Measurements from ENCODE around the gene FAM89A. TPM values are rescaled to one million over a fixed set of nuclear protein-coding genes. Genes with fewer than 3 reads are reported as not detected.

FAM89A gene
- total and polyA plus RNA-seq, 9 of the 15 experiments (the other 6 are each of a cell fraction or from before 2014, with no cell fraction given), result 8.7 to 66.2 (median 43.3) TPM

GRCh38 chr1:231065510-231066241 lies 25.6 kb upstream of the FAM89A start (continued):
- TF ChIP-seq VEZF1 (CRISPR knock-in tag; IDR thresholded peaks at IDR 0.05), result peak; percentile 15; the same call in 1 of the 2 replicates
- no peak for TF ChIP-seq ZNF184 (CRISPR knock-in tag; IDR thresholded peaks at IDR 0.05)
- no peak for TF ChIP-seq BRD4 (IDR thresholded peaks at IDR 0.05)
- TF ChIP-seq MAZ (CRISPR knock-in tag; conservative IDR thresholded peaks at IDR 0.05 in 1 of 2, IDR thresholded peaks at IDR 0.05 in 1 of 2), result 0 out of 4 replicates have a peak, but pooled peaks of 1 of the 2 experiments have one; percentile 22
- TF ChIP-seq RCOR1 (IDR thresholded peaks at IDR 0.05; ENCODE audit: borderline replicate concordance in 1 of 2, low read depth in 2 of 2, low read length in 2 of 2), result peak in 1 of 2 experiments; percentile 93; a peak in 2 of 4 replicates
- TF ChIP-seq ZBTB7A (IDR thresholded peaks at IDR 0.05; ENCODE audit: borderline replicate concordance, control insufficient read depth, low read depth, low read length), result peak; percentile 17; the same call in 1 of the 2 replicates
- peak; percentile 94 for TF ChIP-seq TAL1 (IDR thresholded peaks at IDR 0.05)
- TF ChIP-seq TOE1 (IDR thresholded peaks at IDR 0.05; ENCODE audit: borderline replicate concordance), result no peak; the same call in 1 of the 2 replicates
- TF ChIP-seq TOE1 (CRISPR knock-in tag; IDR thresholded peaks at IDR 0.05; ENCODE audit: borderline replicate concordance, low read depth), result no peak
- TF ChIP-seq RAD21 (CRISPR knock-in tag; conservative IDR thresholded peaks at IDR 0.05 in 1 of 2, IDR thresholded peaks at IDR 0.05 in 1 of 2), result peak in 1 of 2 experiments; percentile 24; a peak in 1 of 4 replicates
- no peak for TF ChIP-seq THRB (CRISPR knock-in tag; conservative IDR thresholded peaks at IDR 0.05)
- TF ChIP-seq NONO (IDR thresholded peaks at IDR 0.05; ENCODE audit: low read depth in 2 of 2, low read length in 1 of 2), result no peak
- no peak for TF ChIP-seq ESRRB (CRISPR knock-in tag; IDR thresholded peaks at IDR 0.05; ENCODE audit: borderline replicate concordance)
- TF ChIP-seq ARID4B (CRISPR knock-in tag; IDR thresholded peaks at IDR 0.05), result no peak
- no peak for TF ChIP-seq HNRNPL (IDR thresholded peaks at IDR 0.05; ENCODE audit: low read depth, low read length)
- TF ChIP-seq IFI16 (CRISPR knock-in tag; IDR thresholded peaks at IDR 0.05), result no peak
- TF ChIP-seq TEAD4 (IDR thresholded peaks at IDR 0.05; ENCODE audit: low read length), result peak; percentile 93
- no peak for TF ChIP-seq TEAD4 (CRISPR knock-in tag; IDR thresholded peaks at IDR 0.05; ENCODE audit: borderline replicate concordance)

Data from K562 (cell line).